NCI-H2029 treated with DMSO at 0.1 percent for 48 hours (cell line): ENCODE results near the gene CCNG2.

Source experiments
- DNase-seq: peaks from one replicate; lab custom pipeline; 2025; lab: John Stamatoyannopoulos, UW

CCNG2 gene

DNA sequence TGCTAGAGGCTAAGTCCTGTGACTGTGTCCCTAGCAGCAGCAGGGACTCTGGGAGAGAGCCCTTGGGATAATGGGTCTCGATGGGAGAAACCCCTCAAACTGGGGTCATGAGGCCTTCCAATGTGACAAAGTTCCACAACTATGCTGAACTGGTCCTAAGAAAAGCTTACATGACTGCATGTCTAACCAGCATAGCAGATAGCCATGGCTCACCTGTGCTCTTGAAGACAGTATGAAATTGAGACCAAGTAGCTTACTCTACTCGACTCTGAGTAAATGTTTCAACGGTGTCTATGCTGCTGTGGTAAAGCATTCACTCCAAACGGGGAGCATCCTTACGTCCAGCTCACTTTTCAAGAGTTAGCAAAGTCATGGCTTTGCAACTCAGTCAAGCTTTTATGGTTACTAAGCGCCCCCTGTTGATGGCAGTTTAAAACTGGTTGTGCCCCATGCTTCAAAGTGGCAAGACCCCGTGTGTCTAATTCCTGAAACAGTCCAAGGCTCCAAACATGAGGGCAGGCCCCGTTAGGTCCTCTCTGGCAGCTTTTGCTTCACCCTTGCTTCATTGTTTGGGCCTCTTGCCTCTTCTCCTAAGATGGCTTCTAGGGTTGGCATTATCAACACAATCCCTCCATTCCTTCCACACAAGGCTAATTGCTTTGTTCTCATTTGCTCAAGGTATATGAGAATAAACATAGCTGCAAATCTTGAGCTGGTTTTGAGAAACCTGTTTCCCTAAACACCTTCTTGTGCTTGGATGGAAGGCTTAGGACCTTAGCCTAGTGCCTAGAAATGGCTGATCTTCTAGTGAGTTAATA is 46.6 kb downstream of the CCNG2 start:
- DNase-seq = no peak

DNA sequence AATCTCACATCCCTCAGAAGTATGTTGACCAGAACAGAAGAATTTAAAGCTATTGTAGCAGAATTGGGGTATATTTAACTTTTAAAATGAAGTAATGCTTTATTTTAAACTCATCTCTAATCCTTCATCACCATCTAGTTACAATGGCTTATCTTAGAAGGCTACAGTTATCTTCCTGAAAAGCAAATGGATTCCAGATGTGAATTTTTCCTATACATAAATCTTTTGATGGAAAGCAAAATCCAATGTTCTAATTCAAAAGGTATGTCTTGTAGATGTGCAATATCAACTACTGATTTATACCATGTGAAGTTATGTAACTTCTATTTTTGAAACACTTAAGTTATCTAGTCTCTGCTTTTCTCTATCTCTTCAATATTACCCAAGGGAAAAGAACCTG is 47.6 kb downstream of the CCNG2 start:
- DNase-seq = no peak

DNA sequence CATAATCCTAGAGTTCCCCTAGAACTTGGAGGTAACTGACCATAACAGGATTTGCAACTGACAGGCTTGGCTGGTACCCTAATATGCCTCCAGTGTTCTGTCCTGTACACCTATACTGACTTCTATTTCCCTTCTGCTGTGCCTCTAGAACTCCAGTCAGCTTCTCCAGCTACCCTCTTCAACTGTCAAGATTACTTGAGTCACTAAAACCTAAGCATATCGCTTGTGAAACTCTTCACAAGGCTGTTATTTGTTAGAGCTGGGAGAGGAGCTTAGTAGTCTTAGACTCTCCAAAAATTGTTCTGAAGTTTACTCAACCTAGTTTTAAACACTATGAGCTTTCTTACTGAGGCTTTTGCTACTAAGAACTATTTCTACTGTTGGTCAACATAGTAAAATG is 52.0 kb downstream of the CCNG2 start:
- DNase-seq = no peak

DNA sequence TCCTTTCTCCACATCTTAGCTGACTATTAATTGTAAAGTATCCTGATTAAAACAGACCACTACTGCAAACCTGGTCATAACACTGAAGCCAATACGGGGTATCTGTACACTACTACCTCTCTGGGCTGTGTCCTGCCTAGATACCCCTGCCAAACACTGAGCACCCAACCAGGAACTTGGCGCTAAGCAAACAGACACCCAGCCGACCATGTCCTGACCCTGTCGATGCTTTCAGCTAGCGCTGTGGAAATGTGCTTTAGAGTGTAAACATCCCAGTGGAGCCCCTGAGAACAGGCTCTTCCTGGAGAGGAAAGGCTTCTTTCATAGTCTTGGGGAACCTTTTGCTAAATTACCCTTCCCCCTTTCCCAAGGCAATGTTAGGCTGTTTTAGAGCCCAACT is 52.9 kb downstream of the CCNG2 start:
- no peak for DNase-seq

DNA sequence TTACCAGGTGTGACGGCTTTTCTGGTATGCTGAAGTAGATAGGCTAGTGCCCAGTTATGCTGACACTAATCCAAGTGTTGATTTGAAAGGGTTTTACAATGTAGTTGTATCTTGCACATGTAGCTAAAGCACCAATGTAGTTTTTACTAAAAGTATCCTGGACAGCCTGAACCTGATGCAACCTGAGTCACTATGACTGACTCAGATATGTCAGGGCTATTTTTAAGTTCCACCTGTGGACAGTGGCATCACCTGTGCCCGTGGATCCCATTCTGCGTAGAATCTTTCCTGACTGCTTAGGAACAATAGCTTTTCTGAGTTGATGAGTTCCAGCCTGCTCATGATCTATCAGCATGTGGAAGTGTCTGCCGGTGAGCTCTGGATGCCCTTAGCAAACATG is 58.1 kb downstream of the CCNG2 start:
- no peak for DNase-seq

DNA sequence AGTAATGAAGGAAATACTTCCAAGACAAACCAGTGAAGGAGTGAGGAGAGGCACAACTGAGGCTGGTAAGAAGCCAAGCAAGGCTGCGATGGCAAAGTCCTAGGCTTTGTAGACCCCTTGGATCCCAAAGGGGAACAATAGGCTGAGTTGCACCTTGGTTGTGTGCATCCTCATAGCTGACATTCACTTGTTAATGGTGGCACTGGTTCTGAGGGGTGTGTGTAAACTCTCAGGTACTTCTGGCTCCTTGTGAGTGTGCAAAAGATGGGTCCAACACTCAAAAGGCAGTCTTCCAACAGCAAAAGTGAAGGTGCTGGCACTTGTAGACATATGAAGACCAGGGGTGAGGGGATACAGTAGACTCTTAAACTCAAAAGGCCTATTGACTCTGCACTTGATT is 60.5 kb downstream of the CCNG2 start:
- DNase-seq = no peak

DNA sequence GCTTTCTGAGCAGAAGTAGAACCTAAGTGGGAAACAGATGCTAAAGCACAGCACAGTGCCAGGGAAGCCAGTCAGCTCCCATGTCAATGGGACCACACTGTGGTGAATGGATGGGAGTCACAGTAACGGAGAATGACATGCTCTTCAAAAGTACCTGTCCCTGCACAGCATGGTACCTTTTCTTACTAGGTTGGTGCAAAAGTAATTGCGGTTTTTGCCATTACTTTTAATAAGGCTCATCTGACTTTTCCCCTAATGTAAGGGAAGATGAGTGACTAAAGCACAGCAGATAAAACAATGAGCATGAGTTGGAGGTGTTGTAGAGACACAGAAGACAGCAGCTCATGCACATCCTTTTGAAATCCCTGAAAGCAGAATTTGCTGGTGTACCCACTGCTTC is 62.3 kb downstream of the CCNG2 start:
- DNase-seq = no peak
